Measurements from ENCODE around the gene RBM18. TPM values are rescaled to one million over a fixed set of nuclear protein-coding genes. Genes with fewer than 3 reads are reported as not detected.

RBM18 gene
- total RNA-seq, 2 donors from 2014 or later: 21.5 TPM

- Histone ChIP-seq H3K36me3 (no peaks in the 10 kb centered on the region), H3K27me3 (peaks cover 93% of the 10 kb centered on the region), H3K4me3 (no peak overlapping the region), H3K9ac (ENCODE audit: low read depth in 2 of 2, low read length in 2 of 2) (no peak overlapping the region), H3K4me1 (peaks cover 4% of the 10 kb centered on the region), H3K9me3 (no peaks in the 10 kb centered on the region), H3K27ac (no peak overlapping the region)
- DNase-seq: no peak
- no peak for TF ChIP-seq CTCF (IDR thresholded peaks at IDR 0.05)
- intact Hi-C loops (cut with DNase I): no loop called here
Observed at GRCh38 chr9:122222791-122223190, 41.8 kb downstream of the RBM18 start.

GRCh38 chr9:122221183-122221811, 43.3 kb downstream of the RBM18 start:
- Histone ChIP-seq H3K4me1 (peaks cover 4% of the 10 kb centered on the region), H3K9ac (ENCODE audit: low read depth in 2 of 2, low read length in 2 of 2) (no peak overlapping the region), H3K4me3 (no peak overlapping the region), H3K9me3 (no peaks in the 10 kb centered on the region), H3K27me3 (peaks cover 88% of the 10 kb centered on the region), H3K27ac (no peak overlapping the region), H3K36me3 (no peaks in the 10 kb centered on the region)
- TF ChIP-seq CTCF (IDR thresholded peaks at IDR 0.05): no peak
- no peak for DNase-seq
- intact Hi-C loops (cut with DNase I): no loop called here

- Histone ChIP-seq H3K36me3 (no peaks in the 10 kb centered on the region), H3K4me1 (peaks cover 4% of the 10 kb centered on the region), H3K4me3 (no peak overlapping the region), H3K27ac (no peak overlapping the region), H3K27me3 (peaks cover 85% of the 10 kb centered on the region), H3K9ac (ENCODE audit: low read depth in 2 of 2, low read length in 2 of 2) (no peak overlapping the region), H3K9me3 (no peaks in the 10 kb centered on the region)
- TF ChIP-seq CTCF (IDR thresholded peaks at IDR 0.05): no peak
- intact Hi-C loops (cut with DNase I): no loop called here
- no peak for DNase-seq
Observed at GRCh38 chr9:122220673-122221182, 43.9 kb downstream of the RBM18 start.

GRCh38 chr9:122219856-122220672, 44.6 kb downstream of the RBM18 start:
- Histone ChIP-seq H3K9ac (ENCODE audit: low read depth in 2 of 2, low read length in 2 of 2) (no peak overlapping the region), H3K36me3 (no peaks in the 10 kb centered on the region), H3K27me3 (peaks cover 84% of the 10 kb centered on the region), H3K27ac (no peak overlapping the region), H3K9me3 (no peaks in the 10 kb centered on the region), H3K4me3 (no peak overlapping the region), H3K4me1 (peaks cover 4% of the 10 kb centered on the region)
- no peak for DNase-seq
- no peak for TF ChIP-seq CTCF (IDR thresholded peaks at IDR 0.05)
- intact Hi-C loops (cut with DNase I): no loop called here

- Histone ChIP-seq H3K4me1 (peaks cover 4% of the 10 kb centered on the region), H3K9ac (ENCODE audit: low read depth in 2 of 2, low read length in 2 of 2) (no peak overlapping the region), H3K36me3 (no peaks in the 10 kb centered on the region), H3K9me3 (no peaks in the 10 kb centered on the region), H3K27ac (no peak overlapping the region), H3K27me3 (peaks cover 84% of the 10 kb centered on the region), H3K4me3 (no peak overlapping the region)
- no peak for TF ChIP-seq CTCF (IDR thresholded peaks at IDR 0.05)
- intact Hi-C loops (cut with DNase I): no loop called here
- no peak for DNase-seq
Observed at GRCh38 chr9:122218935-122219855, 45.4 kb downstream of the RBM18 start.

Measured in colonic mucosa (tissue), 4 donors.